ENCODE data around the gene LCE1E.

Gene LCE1E, protein sequence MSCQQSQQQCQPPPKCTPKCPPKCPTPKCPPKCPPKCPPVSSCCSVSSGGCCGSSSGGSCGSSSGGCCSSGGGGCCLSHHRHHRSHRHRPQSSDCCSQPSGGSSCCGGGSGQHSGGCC

DNA sequence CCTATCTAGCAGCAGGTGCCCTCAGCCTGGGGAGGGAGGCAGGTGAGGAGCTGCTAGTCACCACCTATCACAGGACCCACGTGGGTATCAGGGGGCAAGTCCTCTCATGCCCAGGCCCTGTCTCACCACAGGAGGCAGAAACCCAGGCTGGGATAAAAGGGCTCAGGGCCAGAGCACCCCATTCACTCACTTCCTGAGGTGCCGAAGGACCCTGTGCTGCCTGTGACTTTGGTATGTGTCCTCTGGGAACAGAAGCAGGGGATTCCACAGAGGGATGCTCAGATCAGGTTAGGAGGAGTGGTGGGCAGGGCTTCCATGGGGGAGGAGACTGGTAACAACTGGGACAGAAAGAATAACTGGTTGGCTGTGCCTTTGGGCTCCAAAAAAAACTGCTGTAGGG lies at the start of gene LCE1E:
Gene LCE1E, plus strand, starts transcription at position 181 of the 400 bp plus-strand sequence. CDS start 1,043 bp downstream, outside the sequence.
- ChIA-PET CTCF (interaction anchor here (1.1 to 1.2 kb wide), 2 partner anchors 13 to 86 kb away, joined by 3 to 4 read pairs; no protein-coding TSS in a partner anchor), POLR2A (no interaction called here)
- no peaks in the 10 kb centered on the region; the same call in 1 of the 2 replicates for H3K4me1 ChIP-seq (ENCODE audit: control insufficient read depth, insufficient read depth, low read length)
- no peak within 1 kb of the TSS for H3K4me3 ChIP-seq (ENCODE audit: low read depth, low read length)
- H3K36me3 ChIP-seq (ENCODE audit: control insufficient read depth in 2 of 2, insufficient read depth in 1 of 2, low read length in 2 of 2), result no peaks in the 10 kb centered on the region
- no peaks in the 10 kb centered on the region for H3K9me3 ChIP-seq (ENCODE audit: control insufficient read depth, insufficient read depth, low read depth, low read length)
- no peak within 1 kb of the TSS for H3K27ac ChIP-seq (ENCODE audit: extremely low read depth, low read depth, low read length)
- TF ChIP-seq, protein P1, sequence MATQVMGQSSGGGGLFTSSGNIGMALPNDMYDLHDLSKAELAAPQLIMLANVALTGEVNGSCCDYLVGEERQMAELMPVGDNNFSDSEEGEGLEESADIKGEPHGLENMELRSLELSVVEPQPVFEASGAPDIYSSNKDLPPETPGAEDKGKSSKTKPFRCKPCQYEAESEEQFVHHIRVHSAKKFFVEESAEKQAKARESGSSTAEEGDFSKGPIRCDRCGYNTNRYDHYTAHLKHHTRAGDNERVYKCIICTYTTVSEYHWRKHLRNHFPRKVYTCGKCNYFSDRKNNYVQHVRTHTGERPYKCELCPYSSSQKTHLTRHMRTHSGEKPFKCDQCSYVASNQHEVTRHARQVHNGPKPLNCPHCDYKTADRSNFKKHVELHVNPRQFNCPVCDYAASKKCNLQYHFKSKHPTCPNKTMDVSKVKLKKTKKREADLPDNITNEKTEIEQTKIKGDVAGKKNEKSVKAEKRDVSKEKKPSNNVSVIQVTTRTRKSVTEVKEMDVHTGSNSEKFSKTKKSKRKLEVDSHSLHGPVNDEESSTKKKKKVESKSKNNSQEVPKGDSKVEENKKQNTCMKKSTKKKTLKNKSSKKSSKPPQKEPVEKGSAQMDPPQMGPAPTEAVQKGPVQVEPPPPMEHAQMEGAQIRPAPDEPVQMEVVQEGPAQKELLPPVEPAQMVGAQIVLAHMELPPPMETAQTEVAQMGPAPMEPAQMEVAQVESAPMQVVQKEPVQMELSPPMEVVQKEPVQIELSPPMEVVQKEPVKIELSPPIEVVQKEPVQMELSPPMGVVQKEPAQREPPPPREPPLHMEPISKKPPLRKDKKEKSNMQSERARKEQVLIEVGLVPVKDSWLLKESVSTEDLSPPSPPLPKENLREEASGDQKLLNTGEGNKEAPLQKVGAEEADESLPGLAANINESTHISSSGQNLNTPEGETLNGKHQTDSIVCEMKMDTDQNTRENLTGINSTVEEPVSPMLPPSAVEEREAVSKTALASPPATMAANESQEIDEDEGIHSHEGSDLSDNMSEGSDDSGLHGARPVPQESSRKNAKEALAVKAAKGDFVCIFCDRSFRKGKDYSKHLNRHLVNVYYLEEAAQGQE (tag by site-specific recombination; IDR thresholded peaks at IDR 0.05), result no peak
- TF ChIP-seq, protein P2, sequence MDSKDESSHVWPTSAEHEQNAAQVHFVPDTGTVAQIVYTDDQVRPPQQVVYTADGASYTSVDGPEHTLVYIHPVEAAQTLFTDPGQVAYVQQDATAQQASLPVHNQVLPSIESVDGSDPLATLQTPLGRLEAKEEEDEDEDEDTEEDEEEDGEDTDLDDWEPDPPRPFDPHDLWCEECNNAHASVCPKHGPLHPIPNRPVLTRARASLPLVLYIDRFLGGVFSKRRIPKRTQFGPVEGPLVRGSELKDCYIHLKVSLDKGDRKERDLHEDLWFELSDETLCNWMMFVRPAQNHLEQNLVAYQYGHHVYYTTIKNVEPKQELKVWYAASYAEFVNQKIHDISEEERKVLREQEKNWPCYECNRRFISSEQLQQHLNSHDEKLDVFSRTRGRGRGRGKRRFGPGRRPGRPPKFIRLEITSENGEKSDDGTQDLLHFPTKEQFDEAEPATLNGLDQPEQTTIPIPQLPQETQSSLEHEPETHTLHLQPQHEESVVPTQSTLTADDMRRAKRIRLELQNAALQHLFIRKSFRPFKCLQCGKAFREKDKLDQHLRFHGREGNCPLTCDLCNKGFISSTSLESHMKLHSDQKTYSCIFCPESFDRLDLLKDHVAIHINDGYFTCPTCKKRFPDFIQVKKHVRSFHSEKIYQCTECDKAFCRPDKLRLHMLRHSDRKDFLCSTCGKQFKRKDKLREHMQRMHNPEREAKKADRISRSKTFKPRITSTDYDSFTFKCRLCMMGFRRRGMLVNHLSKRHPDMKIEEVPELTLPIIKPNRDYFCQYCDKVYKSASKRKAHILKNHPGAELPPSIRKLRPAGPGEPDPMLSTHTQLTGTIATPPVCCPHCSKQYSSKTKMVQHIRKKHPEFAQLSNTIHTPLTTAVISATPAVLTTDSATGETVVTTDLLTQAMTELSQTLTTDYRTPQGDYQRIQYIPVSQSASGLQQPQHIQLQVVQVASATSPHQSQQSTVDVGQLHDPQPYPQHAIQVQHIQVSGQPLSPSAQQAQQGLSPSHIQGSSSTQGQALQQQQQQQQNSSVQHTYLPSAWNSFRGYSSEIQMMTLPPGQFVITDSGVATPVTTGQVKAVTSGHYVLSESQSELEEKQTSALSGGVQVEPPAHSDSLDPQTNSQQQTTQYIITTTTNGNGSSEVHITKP (tag by site-specific recombination; IDR thresholded peaks at IDR 0.05), result peak; percentile 51; the same call in 1 of the 2 replicates

DNA sequence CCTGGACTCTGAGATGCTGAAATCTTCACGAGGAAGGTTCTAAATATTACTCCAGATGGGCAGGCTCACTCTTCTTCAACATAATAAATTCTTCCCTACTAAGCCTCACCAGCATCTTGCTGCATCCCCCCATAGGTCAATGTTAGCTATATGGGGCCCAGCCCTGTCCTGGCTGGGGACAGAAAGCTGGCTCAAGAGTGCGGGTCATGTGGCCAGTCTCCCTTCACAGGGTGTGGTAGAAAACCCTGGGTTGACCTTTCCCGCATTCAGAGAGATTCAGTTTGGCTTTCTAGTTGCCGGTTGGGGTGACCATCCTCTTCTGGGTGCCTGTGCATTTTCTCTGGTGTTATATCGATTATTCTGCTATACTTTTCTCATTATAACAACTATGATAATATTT lies 48.1 kb upstream of the LCE1E start:
- H3K9me3 ChIP-seq (ENCODE audit: control insufficient read depth, insufficient read depth, low read depth, low read length), result no peaks in the 10 kb centered on the region

DNA sequence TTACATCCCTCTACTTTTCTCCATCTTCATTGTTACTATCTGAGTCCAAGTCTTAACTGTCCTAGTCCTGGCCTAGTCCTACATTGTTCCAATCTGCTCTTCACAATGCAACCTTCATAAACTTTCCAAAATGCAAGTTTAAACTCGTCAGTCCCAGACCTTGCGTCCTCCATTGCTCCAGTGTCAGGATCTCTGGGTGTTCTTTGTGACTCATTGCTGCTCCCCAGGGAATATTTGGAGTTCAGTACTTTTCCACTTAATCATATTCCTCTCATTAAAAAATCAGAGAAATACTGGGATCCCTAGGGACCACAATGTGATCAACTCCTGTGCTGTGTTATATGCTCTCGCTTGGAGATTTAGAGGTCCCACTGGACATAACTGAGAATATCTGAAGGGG lies 46.2 kb upstream of the LCE1E start:
- H3K27ac ChIP-seq (ENCODE audit: extremely low read depth, low read depth, low read length), result no peak overlapping the region
- no peaks in the 10 kb centered on the region for H3K4me1 ChIP-seq (ENCODE audit: control insufficient read depth, insufficient read depth, low read length)
- ChIA-PET CTCF (interaction anchor here (0.7 kb wide), 2 partner anchors 85 to 91 kb away, joined by 3 to 4 read pairs; no protein-coding TSS in a partner anchor), POLR2A (no interaction called here)
- no peak for TF ChIP-seq ZNF335 (tag by site-specific recombination; conservative IDR thresholded peaks at IDR 0.05)
- TF ChIP-seq ZSCAN23 (tag by site-specific recombination; IDR thresholded peaks at IDR 0.05), result no peak
- TF ChIP-seq TCF7L2 (IDR thresholded peaks at IDR 0.05; ENCODE audit: borderline replicate concordance, low read depth, low read length), result no peak
- TF ChIP-seq ZNF221 (tag by site-specific recombination; IDR thresholded peaks at IDR 0.05; ENCODE audit: borderline replicate concordance), result no peak
- TF ChIP-seq, protein P3, sequence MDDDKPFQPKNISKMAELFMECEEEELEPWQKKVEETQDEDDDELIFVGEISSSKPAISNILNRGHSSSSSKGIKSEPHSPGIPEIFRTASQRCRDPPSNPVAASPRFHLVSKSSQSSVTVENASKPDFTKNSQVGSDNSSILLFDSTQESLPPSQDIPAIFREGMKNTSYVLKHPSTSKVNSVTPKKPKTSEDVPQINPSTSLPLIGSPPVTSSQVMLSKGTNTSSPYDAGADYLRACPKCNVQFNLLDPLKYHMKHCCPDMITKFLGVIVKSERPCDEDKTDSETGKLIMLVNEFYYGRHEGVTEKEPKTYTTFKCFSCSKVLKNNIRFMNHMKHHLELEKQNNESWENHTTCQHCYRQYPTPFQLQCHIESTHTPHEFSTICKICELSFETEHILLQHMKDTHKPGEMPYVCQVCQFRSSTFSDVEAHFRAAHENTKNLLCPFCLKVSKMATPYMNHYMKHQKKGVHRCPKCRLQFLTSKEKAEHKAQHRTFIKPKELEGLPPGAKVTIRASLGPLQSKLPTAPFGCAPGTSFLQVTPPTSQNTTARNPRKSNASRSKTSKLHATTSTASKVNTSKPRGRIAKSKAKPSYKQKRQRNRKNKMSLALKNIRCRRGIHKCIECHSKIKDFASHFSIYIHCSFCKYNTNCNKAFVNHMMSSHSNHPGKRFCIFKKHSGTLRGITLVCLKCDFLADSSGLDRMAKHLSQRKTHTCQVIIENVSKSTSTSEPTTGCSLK (tag by site-specific recombination; IDR thresholded peaks at IDR 0.05), result no peak
- TF ChIP-seq YY2 (tag by site-specific recombination; IDR thresholded peaks at IDR 0.05), result no peak
- TF ChIP-seq ZNF155 (tag by site-specific recombination; IDR thresholded peaks at IDR 0.05), result no peak
- TF ChIP-seq ZNF341 (tag by site-specific recombination; IDR thresholded peaks at IDR 0.05; ENCODE audit: low read depth), result no peak
- TF ChIP-seq ZNF548 (tag by site-specific recombination; IDR thresholded peaks at IDR 0.05), result no peak
- no peaks in the 10 kb centered on the region for H3K36me3 ChIP-seq (ENCODE audit: control insufficient read depth in 2 of 2, insufficient read depth in 1 of 2, low read length in 2 of 2)
- no peaks in the 10 kb centered on the region for H3K9me3 ChIP-seq (ENCODE audit: control insufficient read depth, insufficient read depth, low read depth, low read length)
- H3K4me3 ChIP-seq (ENCODE audit: low read depth, low read length), result no peak overlapping the region

More for the DNA sequence above, 48.1 kb upstream of the LCE1E start:
- Histone ChIP-seq H3K4me3 (ENCODE audit: low read depth, low read length) (no peak overlapping the region), H3K36me3 (ENCODE audit: control insufficient read depth in 2 of 2, insufficient read depth in 1 of 2, low read length in 2 of 2) (no peaks in the 10 kb centered on the region), H3K4me1 (ENCODE audit: control insufficient read depth, insufficient read depth, low read length) (no peaks in the 10 kb centered on the region), H3K27ac (ENCODE audit: extremely low read depth, low read depth, low read length) (no peak overlapping the region)
- ChIA-PET POLR2A (no interaction called here), CTCF (interaction anchor here (0.6 to 0.8 kb wide), 2 partner anchors 240 to 259 kb away, joined by 3 read pairs; no protein-coding TSS in a partner anchor)
- TF ChIP-seq ZSCAN30 (tag by site-specific recombination; IDR thresholded peaks at IDR 0.05) (no peak), ZNF610 (tag by site-specific recombination; IDR thresholded peaks at IDR 0.05; ENCODE audit: borderline replicate concordance) (no peak), ZNF132 (tag by site-specific recombination; IDR thresholded peaks at IDR 0.05; ENCODE audit: borderline replicate concordance) (no peak)
